ENCODE data around the gene MAP1B.

MAP1B gene

DNA sequence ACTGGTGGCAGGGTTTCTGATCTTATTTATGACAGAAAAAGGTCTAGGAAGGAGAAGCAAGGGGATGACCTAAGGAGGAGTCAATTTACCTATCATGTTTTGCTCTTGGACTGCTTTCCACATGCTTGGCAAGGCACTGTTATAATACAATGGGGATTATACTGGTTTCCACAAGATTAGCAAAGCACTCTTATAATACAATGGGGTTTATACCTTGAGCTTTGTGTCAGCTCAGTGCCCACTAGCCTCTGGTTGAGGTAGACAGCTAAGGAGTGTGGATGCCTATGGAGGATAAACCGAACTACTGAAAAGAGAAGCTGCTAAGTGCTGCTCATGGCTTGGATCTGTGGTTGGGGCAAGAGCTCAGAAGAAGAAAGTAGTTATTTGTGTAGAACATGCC lies 144.1 kb downstream of the MAP1B start:
- DNase-seq (ENCODE audit: low read depth in 2 of 2), result no peak

DNA sequence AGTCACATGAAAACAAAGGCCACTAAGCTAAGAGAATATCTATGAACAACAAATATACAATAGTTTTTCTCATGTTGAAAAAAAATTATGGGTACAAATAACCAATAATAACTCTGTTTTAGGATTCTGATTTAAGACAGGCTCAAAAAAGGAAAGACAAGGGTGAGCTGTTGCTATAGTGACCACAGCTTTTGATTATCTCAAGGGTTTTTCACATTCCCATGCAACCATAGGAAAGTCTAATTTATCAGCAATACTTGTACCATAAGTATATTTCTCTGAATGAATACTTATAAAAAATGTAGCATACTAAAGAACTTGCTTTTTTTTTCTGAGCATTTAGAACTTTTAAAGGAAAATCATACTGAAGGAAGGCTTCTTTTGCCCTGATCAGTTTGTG lies 144.7 kb downstream of the MAP1B start:
- DNase-seq (ENCODE audit: low read depth in 2 of 2), result no peak

DNA sequence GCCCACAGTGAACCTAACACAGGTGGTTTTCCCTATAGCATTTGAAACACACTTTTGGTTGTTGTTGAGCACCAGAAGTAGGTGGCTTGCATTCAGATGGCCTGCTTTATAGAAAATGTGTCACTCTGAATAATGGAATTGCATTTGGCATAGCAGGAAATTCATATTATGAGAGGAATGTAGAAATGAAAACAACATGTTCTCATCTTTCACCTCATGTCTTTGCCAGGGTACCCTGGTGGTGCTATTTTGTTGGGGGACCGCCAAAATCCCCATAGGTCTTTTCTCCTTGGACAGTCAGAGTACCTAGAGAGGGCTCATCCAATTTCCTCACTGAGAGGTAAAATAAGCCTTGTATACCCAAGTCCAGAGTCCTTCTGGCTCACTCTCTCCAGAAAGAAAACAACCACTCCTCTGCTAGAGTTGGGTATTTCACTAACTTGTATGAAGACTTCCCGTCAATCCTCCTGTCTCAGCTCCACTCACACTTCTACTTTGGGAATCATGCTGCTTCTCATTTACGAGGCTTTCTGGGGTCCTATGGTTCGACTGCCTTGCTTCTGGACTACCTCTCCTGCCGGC lies 145.4 kb downstream of the MAP1B start:
- DNase-seq (ENCODE audit: low read depth in 2 of 2), result no peak

DNA sequence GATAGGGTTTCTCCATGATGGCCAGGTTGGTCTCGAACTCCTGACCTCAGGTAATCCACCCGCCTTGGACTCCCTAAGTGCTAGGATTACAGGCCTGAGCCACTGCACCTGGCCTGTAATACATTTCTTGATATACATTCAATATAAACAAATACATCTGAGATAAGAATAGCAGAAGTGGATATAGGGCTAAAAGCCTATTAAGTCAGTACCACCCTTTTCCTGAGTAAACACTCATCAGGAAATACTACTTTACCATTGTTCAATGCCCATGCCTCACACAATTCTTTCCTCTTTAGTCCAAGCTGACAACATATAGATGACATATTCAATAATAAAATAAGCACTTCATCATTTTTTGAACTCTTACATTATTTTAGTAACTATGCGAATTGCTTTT lies 148.0 kb downstream of the MAP1B start:
- no peak for DNase-seq (ENCODE audit: low read depth in 2 of 2)

DNA sequence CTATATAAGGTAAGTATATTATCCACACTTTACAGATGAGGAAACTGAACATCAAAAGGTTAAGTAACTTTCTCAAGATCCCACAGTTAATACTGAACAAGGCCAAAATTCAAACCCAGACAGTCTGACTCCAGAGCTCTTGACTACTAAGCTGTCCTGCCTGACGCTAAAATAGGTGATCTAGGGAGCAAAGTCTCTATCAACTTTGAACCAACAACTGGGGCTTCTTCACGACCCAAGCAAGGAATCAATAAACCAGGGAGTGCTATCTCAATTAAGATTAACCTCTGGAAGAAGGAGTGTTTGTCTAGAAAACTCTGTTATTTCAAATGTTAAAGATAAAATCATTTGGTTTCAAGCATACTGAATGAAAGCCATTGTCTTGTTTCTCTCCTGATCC lies 148.4 kb downstream of the MAP1B start:
- DNase-seq (ENCODE audit: low read depth in 2 of 2), result no peak

DNA sequence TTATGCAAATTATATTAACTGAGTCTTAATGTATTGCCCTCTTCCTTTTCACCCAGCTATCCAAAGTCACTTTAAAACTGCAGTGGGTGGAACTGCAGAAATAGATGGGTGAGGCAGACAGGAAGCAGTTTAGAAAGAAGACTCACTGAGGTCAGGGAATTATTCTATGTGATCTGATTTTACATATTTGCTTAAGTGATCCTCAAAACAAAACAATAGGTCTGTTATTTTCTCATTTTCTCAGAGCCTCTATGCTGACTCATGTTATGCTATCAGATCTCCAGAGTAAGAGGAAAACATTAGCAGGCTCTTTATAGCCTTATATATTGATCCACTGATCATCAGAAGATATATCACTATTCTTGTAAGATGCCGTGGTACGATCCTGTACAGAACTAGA lies 149.3 kb downstream of the MAP1B start:
- DNase-seq (ENCODE audit: low read depth in 2 of 2), result no peak
